SK-N-SH (cell line): ENCODE data around the gene TECR. TPM values are rescaled to one million over a fixed set of nuclear protein-coding genes. Genes with fewer than 3 reads are reported as not detected.

ENCODE experiments used
- CTCF ChIA-PET: fragments of 300-600, 350-600 bp; formaldehyde crosslinking; extraction: SDS; loops from one replicate; lab custom pipeline; 2021; lab: Yijun Ruan, JAX
- POLR2A ChIA-PET: fragments of 350-600 bp; sonication (Branson Sonifier 250); formaldehyde crosslinking; extraction: SDS; loops from one replicate; lab custom pipeline; 2020; ENCODE audit warnings: antibody characterized with exemption, inconsistent platforms; lab: Yijun Ruan, JAX
- DNase-seq: peaks from one replicate; pipeline ENCODE4 v3.0.0; 2012
- H2AFZ ChIP-seq: fragments of 200-600 bp; sonication (generic); 2 replicates; pipeline ENCODE4 v1.8.1; 2016; ENCODE audit warnings: antibody characterized with exemption, mild to moderate bottlenecking, low read depth
- H3F3A ChIP-seq: fragments of 200-600 bp; sonication (generic); replicated peaks from 2 replicates; pipeline ENCODE3; 2016; ENCODE audit warnings: antibody characterized with exemption, mild to moderate bottlenecking; ENCODE audit not compliant: insufficient read depth
- H3K27ac ChIP-seq, 2 experiments: fragments of 200-500 bp in 1 of 2; fragments of 200-600 bp in 1 of 2; sonication (Bioruptor generic) in 1 of 2; sonication (generic), shearing (Covaris generic) in 1 of 2; 2 replicates each; pipeline versions ENCODE4 v1.5.1 to v1.6.1; 2014 to 2016; ENCODE audit warnings: low read depth in 2 of 2, inconsistent platforms in 1 of 2, low read length in 1 of 2, mild to moderate bottlenecking in 1 of 2, mixed read lengths in 1 of 2
- H3K27me3 ChIP-seq: fragments of 200-600 bp; sonication (generic), shearing (Covaris generic); 2 replicates; pipeline ENCODE4 v1.6.1; 2016; ENCODE audit warnings: mixed run types; ENCODE audit not compliant: insufficient read depth
- H3K36me3 ChIP-seq, 2 experiments: fragments of 200-500 bp in 1 of 2; fragments of 200-600 bp in 1 of 2; sonication (Bioruptor generic) in 1 of 2; sonication (generic) in 1 of 2; replicated peaks in 1 of 2; 2 replicates each; pipeline versions ENCODE3 to v1.5.1; 2014 to 2016; ENCODE audit warnings: low read length in 1 of 2, mild to moderate bottlenecking in 1 of 2; ENCODE audit not compliant: insufficient read depth in 2 of 2, control insufficient read depth in 1 of 2
- H3K4me1 ChIP-seq, 2 experiments: fragments of 200-500 bp in 1 of 2; fragments of 200-600 bp in 1 of 2; sonication (Bioruptor generic) in 1 of 2; sonication (generic), shearing (Covaris generic) in 1 of 2; 2 replicates each; pipeline versions ENCODE4 v1.5.1 to v1.6.1; 2014 to 2016; ENCODE audit warnings: low read depth in 1 of 2, low read length in 1 of 2, mixed run types in 1 of 2; ENCODE audit not compliant: insufficient read depth in 2 of 2, control insufficient read depth in 1 of 2
- H3K4me2 ChIP-seq: fragments of 200-600 bp; sonication (generic), shearing (Covaris generic); 2 replicates; pipeline ENCODE4 v1.6.1; 2017; ENCODE audit warnings: mixed run types
- H3K4me3 ChIP-seq, 2 experiments: fragments of 200-500 bp in 1 of 2; fragments of 200-600 bp in 1 of 2; sonication (Bioruptor generic) in 1 of 2; sonication (generic), shearing (Covaris generic) in 1 of 2; 2 replicates each; pipeline versions ENCODE4 v1.5.1 to v1.8.1; 2014 to 2016; ENCODE audit warnings: low read depth in 2 of 2, inconsistent platforms in 1 of 2, low read length in 1 of 2, mild to moderate bottlenecking in 1 of 2, mixed read lengths in 1 of 2, moderate library complexity in 1 of 2
- H3K79me2 ChIP-seq: fragments of 200-600 bp; sonication (generic); 2 replicates; pipeline ENCODE4 v1.8.1; 2017; ENCODE audit warnings: mild to moderate bottlenecking; ENCODE audit not compliant: insufficient read depth
- H3K9ac ChIP-seq: fragments of 200-600 bp; sonication (generic); 2 replicates; pipeline ENCODE4 v1.6.1; 2017; ENCODE audit warnings: mixed run types
- H3K9me2 ChIP-seq: fragments of 200-600 bp; sonication (generic); 2 replicates; pipeline ENCODE4 v1.6.1; 2017; ENCODE audit warnings: mixed run types
- H3K9me3 ChIP-seq: fragments of 200-600 bp; sonication (generic); 2 replicates; pipeline ENCODE4 v1.6.1; 2017; ENCODE audit warnings: mixed run types, mild to moderate bottlenecking, moderate library complexity
- H4K20me1 ChIP-seq: fragments of 200-600 bp; sonication (generic); 2 replicates; pipeline ENCODE4 v1.6.1; 2017; ENCODE audit warnings: mild to moderate bottlenecking, mixed run types; ENCODE audit not compliant: insufficient read depth
- EP300 ChIP-seq, 2 experiments: IDR thresholded peaks; 2 replicates each; pipeline versions ENCODE4 v1.4.0 to v1.6.1; 2012; ENCODE audit warnings: borderline replicate concordance in 1 of 2, low read depth in 1 of 2, low read length in 1 of 2
- EZH2phosphoT487 ChIP-seq: fragments of 200-600 bp; sonication (generic); IDR thresholded peaks from 2 replicates; pipeline ENCODE4 v1.6.1; 2017; ENCODE audit warnings: low read depth, mixed run types, mild to moderate bottlenecking, antibody characterized with exemption, moderate library complexity, borderline replicate concordance
- FOXM1 ChIP-seq: IDR thresholded peaks from 2 replicates; pipeline ENCODE4 v1.4.0; 2012; ENCODE audit warnings: low read depth, mild to moderate bottlenecking
- GABPA ChIP-seq: IDR thresholded peaks from 2 replicates; pipeline ENCODE4 v1.4.0; 2012; ENCODE audit warnings: low read depth, mild to moderate bottlenecking
- NRF1 ChIP-seq: IDR thresholded peaks from 2 replicates; pipeline ENCODE4 v1.6.1; 2012; ENCODE audit warnings: low read depth, mild to moderate bottlenecking, low read length
- RXRA ChIP-seq: IDR thresholded peaks from 2 replicates; pipeline ENCODE4 v1.4.0; 2012; ENCODE audit warnings: low read depth, mild to moderate bottlenecking, borderline replicate concordance
- TAF1 ChIP-seq: IDR thresholded peaks from 2 replicates; pipeline ENCODE4 v1.6.1; 2012; ENCODE audit warnings: low read depth, mild to moderate bottlenecking, low read length, moderate library complexity, borderline replicate concordance
- WGBS: methylation state at CpG from one replicate; pipeline ENCODE4 v1.1.6; 2017; ENCODE audit warnings: low lambda C conversion rate; 5-methylcytosine and 5-hydroxymethylcytosine counted together
- polyA plus RNA-seq, 3 experiments: library from polyadenylated mRNA; depleted of rRNA; stranded (reverse); fragments of >200 nt; gene quantifications; 2 replicates each; pipeline ENCODE4 v1.2.3, GENCODE V29; 2012
- TF ChIP-seq, protein P1 (sequence below): IDR thresholded peaks from 2 replicates; pipeline ENCODE4 v1.4.0; 2012; ENCODE audit warnings: low read depth, borderline replicate concordance
- TF ChIP-seq, protein P2 (sequence below): IDR thresholded peaks from 2 replicates; pipeline ENCODE4 v1.4.0; 2012; ENCODE audit warnings: low read depth
- TF ChIP-seq, protein P3 (sequence below): IDR thresholded peaks from 2 replicates; pipeline ENCODE4 v1.4.0; 2012; ENCODE audit warnings: low read depth, borderline replicate concordance
- TF ChIP-seq, protein P4 (sequence below): fragments of 200-600 bp; sonication (generic); IDR thresholded peaks from 2 replicates; pipeline ENCODE4 v1.6.1; 2017; ENCODE audit warnings: antibody characterized with exemption, mild to moderate bottlenecking, moderate library complexity

TECR gene
- polyA plus RNA-seq, 1 of the 3 experiments (the other 2 are of a cell fraction), result 110 TPM

DNA sequence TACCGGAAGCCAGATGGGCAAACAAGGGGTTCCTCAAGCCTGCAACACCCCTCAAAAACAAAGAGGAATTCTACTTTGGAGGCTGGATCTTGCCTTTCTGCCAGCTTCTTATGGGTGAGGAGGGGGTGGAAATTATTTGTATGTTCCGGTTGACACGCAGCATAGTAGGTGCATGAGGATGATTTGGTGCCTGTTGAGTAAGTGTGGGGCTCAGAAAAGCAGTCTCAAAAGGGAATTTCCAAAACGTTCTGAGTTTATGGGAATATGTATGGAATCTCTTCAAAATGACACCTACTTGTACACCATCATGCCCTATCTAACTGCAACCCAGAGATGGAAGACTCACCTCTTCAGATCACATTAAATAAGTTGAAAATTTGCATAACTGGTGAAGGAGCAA, 3.0 kb upstream of the TECR start:
- no peak for DNase-seq
- no peak overlapping the region for H3K27ac ChIP-seq
- no peaks in the 10 kb centered on the region for H3K36me3 ChIP-seq
- H3K4me3 ChIP-seq, result no peak overlapping the region
- CTCF ChIA-PET, result interaction anchor here (0.8 to 1.5 kb wide), 4 partner anchors 8 to 30 kb away, joined by 3 to 4 read pairs (median 3); no protein-coding TSS in a partner anchor
- peaks cover 4 to 21% of the 10 kb centered on the region in 2 experiments; a peak in 3 of 4 replicates for H3K4me1 ChIP-seq
- H3K4me2 ChIP-seq, result no peak overlapping the region
- TF ChIP-seq TAF1, result no peak
- TF ChIP-seq, protein P1, sequence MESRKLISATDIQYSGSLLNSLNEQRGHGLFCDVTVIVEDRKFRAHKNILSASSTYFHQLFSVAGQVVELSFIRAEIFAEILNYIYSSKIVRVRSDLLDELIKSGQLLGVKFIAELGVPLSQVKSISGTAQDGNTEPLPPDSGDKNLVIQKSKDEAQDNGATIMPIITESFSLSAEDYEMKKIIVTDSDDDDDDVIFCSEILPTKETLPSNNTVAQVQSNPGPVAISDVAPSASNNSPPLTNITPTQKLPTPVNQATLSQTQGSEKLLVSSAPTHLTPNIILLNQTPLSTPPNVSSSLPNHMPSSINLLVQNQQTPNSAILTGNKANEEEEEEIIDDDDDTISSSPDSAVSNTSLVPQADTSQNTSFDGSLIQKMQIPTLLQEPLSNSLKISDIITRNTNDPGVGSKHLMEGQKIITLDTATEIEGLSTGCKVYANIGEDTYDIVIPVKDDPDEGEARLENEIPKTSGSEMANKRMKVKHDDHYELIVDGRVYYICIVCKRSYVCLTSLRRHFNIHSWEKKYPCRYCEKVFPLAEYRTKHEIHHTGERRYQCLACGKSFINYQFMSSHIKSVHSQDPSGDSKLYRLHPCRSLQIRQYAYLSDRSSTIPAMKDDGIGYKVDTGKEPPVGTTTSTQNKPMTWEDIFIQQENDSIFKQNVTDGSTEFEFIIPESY, result no peak
- no peak for TF ChIP-seq GABPA
- no peak for TF ChIP-seq NRF1
- no peak for TF ChIP-seq EP300 (IDR thresholded peaks at IDR 0.05; ENCODE audit: borderline replicate concordance in 1 of 2, low read depth in 1 of 2, low read length in 1 of 2)
- TF ChIP-seq, protein P2, sequence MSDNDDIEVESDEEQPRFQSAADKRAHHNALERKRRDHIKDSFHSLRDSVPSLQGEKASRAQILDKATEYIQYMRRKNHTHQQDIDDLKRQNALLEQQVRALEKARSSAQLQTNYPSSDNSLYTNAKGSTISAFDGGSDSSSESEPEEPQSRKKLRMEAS, result no peak
- TF ChIP-seq EZH2phosphoT487, result no peak
- no peak for TF ChIP-seq FOXM1
- TF ChIP-seq, protein P3, sequence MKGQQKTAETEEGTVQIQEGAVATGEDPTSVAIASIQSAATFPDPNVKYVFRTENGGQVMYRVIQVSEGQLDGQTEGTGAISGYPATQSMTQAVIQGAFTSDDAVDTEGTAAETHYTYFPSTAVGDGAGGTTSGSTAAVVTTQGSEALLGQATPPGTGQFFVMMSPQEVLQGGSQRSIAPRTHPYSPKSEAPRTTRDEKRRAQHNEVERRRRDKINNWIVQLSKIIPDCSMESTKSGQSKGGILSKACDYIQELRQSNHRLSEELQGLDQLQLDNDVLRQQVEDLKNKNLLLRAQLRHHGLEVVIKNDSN, result no peak
- TF ChIP-seq, protein P4, sequence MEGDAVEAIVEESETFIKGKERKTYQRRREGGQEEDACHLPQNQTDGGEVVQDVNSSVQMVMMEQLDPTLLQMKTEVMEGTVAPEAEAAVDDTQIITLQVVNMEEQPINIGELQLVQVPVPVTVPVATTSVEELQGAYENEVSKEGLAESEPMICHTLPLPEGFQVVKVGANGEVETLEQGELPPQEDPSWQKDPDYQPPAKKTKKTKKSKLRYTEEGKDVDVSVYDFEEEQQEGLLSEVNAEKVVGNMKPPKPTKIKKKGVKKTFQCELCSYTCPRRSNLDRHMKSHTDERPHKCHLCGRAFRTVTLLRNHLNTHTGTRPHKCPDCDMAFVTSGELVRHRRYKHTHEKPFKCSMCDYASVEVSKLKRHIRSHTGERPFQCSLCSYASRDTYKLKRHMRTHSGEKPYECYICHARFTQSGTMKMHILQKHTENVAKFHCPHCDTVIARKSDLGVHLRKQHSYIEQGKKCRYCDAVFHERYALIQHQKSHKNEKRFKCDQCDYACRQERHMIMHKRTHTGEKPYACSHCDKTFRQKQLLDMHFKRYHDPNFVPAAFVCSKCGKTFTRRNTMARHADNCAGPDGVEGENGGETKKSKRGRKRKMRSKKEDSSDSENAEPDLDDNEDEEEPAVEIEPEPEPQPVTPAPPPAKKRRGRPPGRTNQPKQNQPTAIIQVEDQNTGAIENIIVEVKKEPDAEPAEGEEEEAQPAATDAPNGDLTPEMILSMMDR, result no peak
- no peak for TF ChIP-seq RXRA
- WGBS, result 68% methylated on average over 4 of the region's 4 CpGs
- POLR2A ChIA-PET, result no interaction called here
- no peaks in the 10 kb centered on the region for H3K27me3 ChIP-seq
- H3K9ac ChIP-seq, result no peak overlapping the region
- H4K20me1 ChIP-seq, result no peaks in the 10 kb centered on the region
- peaks cover 25% of the 10 kb centered on the region for H3F3A ChIP-seq
- H3K79me2 ChIP-seq, result peaks cover 18% of the 10 kb centered on the region
- H2AFZ ChIP-seq, result no peak overlapping the region
- H3K9me2 ChIP-seq, result no peaks in the 10 kb centered on the region
- no peaks in the 10 kb centered on the region for H3K9me3 ChIP-seq
